H54 (cell line): ENCODE results near the gene ODF2L.

ENCODE experiments used
- DNase-seq: peaks from one replicate; pipeline ENCODE4 v3.0.0; 2011; ENCODE audit warnings: low spot score, mixed read lengths; ENCODE audit not compliant: insufficient read length
- FAIRE-seq: peaks from 3 replicates; lab custom pipeline; 2011; peaks lifted over from hg19 to GRCh38; lab: Jason Lieb, UNC
- POLR2A ChIP-seq: IDR thresholded peaks from 2 replicates; pipeline ENCODE4 v1.6.1; 2011; ENCODE audit warnings: low read depth, mild to moderate bottlenecking, low read length

The ODF2L gene

DNA sequence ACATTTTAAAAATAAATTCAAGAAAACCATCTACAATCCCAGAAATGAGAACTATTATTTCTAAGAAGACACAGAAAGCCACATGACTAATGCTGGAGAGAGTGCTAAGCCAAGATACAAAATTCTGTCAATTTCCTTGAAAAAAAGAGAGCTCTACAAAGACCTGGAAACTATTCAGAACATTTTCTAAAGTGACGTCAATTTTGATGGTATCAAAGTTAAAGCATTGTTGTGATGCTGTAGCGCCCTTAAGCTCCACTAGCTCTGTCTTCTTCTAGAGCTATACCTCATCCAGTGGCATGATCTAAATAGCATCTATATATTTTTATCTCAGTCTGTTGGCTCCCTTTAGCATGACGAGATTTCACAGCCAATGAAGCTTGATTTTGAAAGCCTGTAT, 73.9 kb downstream of the ODF2L start:
- TF ChIP-seq POLR2A, result no peak
- DNase-seq (no peak), FAIRE-seq (no peak)

DNA sequence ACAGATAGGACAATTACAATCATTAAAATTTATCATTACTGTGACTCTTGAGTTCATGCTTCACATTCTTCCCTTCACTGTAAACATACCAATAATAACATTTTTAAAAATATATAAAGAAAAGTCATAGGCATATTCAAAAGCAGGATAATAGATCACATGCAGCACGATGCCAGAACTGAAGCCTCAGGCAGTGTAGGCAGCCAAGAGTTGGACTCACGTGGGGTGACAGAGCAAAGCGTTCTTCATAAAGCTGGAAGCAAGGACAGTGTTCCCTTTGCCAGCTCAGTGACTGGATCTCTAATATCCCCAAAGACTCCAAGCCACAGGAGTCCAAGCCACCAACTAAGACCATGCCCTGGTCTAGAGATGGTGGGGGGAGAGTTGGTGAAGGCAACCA, 77.7 kb downstream of the ODF2L start:
- FAIRE-seq, result no peak
- no peak for DNase-seq
- no peak for TF ChIP-seq POLR2A

DNA sequence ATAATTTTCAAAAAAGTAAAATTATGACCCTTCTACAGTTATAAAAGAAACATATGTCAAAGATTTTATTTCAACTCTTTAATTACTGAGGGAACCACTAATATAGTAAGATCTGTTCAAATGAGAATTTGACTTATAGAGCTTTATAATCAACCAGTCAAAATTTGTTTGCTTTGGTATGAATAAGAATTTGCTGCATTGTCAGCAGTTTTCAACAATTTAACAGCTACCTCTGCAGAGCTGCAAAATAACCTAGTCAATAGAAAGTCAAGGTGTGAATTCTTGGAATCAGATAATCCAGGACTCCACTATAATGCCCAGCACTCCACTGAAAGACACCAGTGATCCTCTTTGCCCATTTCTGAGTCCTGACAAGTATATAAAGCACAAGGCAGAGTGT, 78.2 kb downstream of the ODF2L start:
- DNase-seq (no peak), FAIRE-seq (no peak)
- TF ChIP-seq POLR2A, result no peak

DNA sequence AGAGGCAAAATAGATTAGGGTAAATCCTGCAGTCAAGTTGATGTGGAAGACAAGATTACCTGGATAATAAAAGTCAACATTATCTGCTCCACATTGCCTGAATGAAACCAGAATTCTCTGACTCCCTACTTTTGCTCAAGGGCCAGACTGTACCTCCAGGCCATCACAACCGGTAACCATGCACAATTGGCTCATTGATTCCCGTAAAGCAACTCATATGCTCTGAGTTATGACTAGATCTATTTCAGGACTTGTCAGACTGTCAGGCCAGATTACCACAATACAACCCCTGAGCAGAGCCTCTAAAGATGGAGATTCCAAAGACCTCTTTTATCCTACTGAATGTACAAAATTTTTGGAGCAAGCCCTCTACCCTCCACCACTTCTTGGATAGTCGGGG, 90.4 kb downstream of the ODF2L start:
- no peak for DNase-seq
- TF ChIP-seq POLR2A, result no peak
- no peak for FAIRE-seq

DNA sequence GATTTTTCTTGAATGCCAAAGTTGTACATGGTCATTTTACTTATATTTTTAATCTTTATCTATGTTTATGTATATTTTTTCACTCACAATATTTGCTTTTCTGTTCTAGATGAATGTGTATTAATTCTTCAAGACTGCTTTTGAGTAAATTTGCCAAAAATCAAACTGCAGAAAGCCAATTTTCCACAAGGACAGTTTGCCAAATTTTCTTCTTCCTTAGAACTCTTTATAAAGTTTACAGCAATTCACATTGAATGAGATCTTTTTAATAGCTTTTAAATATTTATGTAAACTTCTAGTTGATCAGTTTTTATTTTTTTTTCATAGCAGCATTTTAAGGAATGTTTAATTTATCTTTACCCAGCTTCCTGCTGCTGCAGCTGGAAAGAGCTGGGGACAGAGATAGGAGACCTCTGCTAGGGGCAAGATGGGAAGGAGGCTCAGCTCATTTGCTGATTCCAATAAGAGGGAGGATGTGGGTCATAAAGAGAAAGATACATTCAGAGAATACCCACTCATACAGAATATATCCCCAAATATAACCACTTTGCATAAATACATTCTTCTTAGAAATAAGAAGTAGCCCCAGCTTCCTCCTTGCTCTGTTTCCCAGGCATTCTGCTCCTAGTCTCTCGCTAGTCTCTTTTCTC, 93.0 kb downstream of the ODF2L start:
- DNase-seq (no peak), FAIRE-seq (no peak)
- TF ChIP-seq POLR2A, result no peak
